ENCODE data around the gene MROH2A.

The MROH2A gene

DNA sequence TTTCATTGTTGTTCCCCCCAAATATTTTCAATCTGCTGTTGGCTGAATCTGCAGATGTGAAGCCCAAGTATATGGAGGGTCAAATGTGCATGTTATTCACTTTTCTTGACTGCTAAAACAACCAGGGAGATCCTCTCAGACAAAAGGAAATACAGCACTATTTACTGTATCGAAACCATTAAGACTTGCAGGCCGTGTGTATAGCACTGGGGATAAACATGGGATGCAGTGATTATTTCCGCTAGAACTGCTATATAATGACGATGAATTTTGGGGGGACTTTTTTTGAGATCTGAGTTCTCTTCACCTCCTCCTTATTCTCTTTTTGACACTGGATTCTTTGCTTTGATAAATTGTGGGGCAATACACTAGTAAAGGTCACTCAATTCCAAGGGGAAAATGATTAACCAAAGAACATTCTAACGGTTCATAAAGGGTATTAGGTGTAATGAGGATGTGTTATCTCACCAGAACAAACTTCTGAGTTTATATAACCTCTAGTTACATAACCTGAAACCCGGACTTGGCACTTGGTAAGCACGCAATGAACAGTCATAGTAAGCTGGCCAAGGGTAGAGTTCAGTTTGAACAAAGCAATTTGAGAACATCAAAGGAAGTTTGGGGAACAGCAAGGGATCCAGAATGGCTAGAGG, 21.6 kb upstream of the MROH2A start:
- no peak for TF ChIP-seq POLR2A (IDR thresholded peaks at IDR 0.05; ENCODE audit: low read depth, low read length)
- FAIRE-seq, result no peak
- DNase-seq (ENCODE audit: insufficient read length, low spot score), result no peak

DNA sequence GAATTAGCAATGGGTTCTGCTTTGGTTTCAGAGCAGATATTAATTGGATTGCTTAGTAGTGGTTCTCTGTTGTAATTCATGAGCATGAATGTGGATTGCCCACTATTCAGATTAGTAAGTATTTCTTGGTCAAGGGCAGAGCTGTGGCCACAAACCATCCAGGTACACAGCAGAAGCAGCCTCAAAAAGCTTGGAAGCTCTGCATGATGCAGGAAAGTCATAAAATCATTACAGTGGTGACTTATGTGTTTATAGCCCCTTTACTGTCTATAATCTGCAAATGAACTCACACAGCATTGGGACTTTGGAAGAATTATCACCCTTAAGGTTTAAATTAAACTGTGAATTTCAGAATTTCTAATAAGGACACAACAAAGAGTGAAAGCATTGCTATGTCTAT, 20.0 kb upstream of the MROH2A start:
- FAIRE-seq, result no peak
- TF ChIP-seq POLR2A (IDR thresholded peaks at IDR 0.05; ENCODE audit: low read depth, low read length), result no peak

DNA sequence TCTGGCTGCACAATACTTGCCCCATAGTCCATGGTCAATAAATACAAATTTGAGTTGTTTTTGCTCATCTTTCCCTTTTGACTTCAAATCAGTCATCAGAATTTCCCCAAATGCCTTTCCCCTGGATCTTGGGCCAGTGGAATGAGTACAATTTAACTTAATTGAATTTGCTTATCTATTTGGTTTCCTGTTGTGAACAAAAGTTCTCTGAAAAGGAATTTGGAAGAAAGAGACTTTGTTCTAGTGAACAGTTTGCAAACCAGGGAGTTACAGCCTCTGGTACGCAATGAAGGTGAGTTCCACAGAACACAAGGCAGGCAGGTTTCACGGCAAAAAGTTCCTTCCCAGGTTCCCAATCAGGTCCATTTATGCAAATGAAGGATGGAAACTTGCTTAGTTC, 19.3 kb upstream of the MROH2A start:
- no peak for DNase-seq (ENCODE audit: insufficient read length, low spot score)
- no peak for FAIRE-seq
- no peak for TF ChIP-seq POLR2A (IDR thresholded peaks at IDR 0.05; ENCODE audit: low read depth, low read length)

More for the DNA sequence above, 20.0 kb upstream of the MROH2A start:
- DNase-seq (ENCODE audit: insufficient read length, low spot score), result no peak

DNA sequence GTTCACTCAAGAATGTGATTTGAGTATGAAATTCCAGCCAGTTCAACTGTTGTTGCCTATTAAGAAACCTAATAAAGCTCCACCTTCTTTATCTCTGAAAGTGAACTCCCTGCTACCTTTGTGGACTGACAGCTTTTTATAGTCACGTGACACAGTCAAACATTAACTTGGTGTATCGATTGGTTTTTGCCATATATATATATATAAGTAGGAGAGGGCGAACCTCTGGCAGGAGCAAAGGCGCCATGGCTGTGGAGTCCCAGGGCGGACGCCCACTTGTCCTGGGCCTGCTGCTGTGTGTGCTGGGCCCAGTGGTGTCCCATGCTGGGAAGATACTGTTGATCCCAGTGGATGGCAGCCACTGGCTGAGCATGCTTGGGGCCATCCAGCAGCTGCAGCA, 18.1 kb upstream of the MROH2A start, which contains the start of gene UGT1A1:
Gene UGT1A1, plus strand, starts transcription at position 228 of the 400 bp plus-strand sequence. Its CDS starts 18 bp downstream, at position 246.
- TF ChIP-seq POLR2A (IDR thresholded peaks at IDR 0.05; ENCODE audit: low read depth, low read length), result no peak
- DNase-seq (ENCODE audit: insufficient read length, low spot score), result no peak
- no peak for FAIRE-seq

DNA sequence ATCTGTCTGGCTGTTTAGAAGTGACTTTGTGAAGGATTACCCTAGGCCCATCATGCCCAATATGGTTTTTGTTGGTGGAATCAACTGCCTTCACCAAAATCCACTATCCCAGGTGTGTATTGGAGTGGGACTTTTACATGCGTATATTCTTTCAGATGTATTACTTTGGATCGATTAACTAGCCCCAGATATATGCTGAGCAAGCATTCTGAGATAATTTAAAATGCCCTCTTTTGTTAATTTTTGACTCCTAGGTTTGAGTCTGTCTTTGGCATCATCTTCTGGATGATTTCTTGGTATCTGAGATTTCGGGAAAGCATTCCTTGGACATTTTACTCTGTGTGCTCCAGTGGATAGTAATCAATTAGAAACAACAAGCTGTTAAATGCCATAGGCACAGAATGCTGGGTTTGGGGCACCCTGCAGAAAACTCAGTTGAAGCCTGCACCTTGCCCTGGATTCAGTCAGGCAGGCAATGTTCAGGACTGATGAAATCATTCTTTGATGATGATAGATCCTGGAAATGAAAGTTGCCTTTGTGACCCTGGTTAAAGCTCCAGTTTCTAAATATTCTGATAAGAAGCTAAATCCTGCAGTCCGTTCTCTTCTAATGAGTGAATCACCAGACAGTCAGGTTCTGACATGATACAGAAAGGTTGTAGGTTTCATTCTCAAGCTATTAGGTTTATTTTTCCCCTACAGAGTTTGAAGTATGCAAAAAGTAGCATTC, 16.9 kb upstream of the MROH2A start:
- FAIRE-seq, result no peak
- no peak for DNase-seq (ENCODE audit: insufficient read length, low spot score)
- no peak for TF ChIP-seq POLR2A (IDR thresholded peaks at IDR 0.05; ENCODE audit: low read depth, low read length)

DNA sequence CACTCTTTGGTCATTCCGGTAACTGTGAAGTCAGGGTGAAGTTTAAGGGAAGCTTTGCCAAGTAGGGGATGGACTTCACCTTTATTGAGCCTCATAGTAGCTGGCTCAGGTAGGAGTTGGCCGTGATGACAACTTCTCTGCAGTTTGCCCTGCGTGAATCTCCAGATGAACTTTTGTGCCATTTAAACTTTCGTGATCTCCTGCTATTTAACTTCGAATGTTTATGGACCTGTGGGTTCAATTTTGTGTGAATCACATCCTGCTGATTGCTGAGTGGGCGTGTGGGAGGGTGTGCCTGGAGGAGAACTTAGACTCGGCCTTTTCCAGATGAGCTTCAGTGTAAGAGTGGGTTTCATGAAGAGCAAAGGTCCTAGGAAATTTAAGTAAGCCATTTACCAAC, 13.9 kb upstream of the MROH2A start:
- FAIRE-seq, result no peak
- DNase-seq (ENCODE audit: insufficient read length, low spot score), result no peak
- TF ChIP-seq POLR2A (IDR thresholded peaks at IDR 0.05; ENCODE audit: low read depth, low read length), result no peak

DNA sequence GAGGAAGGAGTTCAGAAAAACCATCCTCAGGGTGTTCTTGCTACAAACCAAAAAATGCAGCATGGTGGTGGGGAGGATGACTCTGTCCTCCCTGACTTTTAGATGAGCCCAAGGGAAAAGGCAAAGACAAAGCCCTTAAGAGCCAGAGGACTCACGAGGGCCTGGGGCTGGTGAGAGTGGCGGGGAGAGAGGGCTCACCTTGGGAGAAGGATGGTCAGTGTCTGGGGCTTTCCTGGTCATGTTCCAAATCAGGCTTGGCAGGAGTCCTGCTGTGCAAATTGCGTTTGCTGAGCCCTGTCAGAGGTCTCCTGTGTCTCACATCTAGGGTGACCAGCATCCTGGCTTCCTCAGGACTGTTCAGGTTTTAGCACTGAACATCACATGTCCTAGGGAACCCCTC, 13.4 kb upstream of the MROH2A start:
- DNase-seq (ENCODE audit: insufficient read length, low spot score), result no peak
- TF ChIP-seq POLR2A (IDR thresholded peaks at IDR 0.05; ENCODE audit: low read depth, low read length), result no peak
- FAIRE-seq, result no peak

DNA sequence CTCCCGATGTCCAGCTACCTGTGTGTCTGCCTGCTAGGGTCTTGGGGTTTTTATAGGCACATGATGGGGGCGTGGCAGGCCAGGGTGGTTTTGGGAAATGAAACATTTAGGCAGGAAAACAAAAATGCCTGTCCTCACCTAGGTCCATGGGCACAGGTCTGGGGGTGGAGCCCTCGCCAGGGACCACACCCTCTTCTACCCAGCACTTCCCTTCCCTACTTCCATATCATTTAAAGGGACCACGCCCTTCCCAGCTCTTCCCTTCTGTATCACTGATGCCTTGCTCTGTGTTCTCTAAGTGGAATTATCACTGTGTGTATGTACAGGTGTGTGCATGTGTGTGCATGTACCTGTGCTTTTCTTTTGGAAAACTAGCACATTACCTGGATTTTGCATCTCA, 11.7 kb upstream of the MROH2A start:
- DNase-seq (ENCODE audit: insufficient read length, low spot score) (no peak), FAIRE-seq (no peak)
- no peak for TF ChIP-seq POLR2A (IDR thresholded peaks at IDR 0.05; ENCODE audit: low read depth, low read length)

DNA sequence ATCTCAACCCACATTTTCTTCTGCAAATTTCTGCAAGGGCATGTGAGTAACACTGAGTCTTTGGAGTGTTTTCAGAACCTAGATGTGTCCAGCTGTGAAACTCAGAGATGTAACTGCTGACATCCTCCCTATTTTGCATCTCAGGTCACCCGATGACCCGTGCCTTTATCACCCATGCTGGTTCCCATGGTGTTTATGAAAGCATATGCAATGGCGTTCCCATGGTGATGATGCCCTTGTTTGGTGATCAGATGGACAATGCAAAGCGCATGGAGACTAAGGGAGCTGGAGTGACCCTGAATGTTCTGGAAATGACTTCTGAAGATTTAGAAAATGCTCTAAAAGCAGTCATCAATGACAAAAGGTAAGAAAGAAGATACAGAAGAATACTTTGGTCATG, 10.1 kb upstream of the MROH2A start:
- FAIRE-seq, result no peak
- TF ChIP-seq POLR2A (IDR thresholded peaks at IDR 0.05; ENCODE audit: low read depth, low read length), result no peak
- DNase-seq (ENCODE audit: insufficient read length, low spot score), result no peak

DNA sequence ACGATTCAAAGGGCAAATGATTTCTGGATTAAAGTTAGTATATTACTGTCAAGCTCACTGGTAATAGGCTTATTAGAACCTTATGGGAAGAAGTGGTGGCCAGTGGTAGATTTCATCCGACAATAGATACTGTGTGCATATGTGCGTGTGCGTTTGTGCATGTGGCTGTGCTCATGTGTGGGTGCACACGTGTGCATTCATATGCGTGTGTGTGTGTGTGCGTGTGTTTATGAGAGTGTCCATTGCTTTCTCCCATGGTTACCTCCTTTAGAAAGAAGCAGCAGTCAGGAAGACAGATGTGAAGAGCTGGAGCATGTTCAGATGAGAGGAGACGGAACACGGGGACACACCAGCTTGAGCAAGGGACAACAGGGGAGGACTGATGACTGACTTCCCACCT, 8.9 kb upstream of the MROH2A start:
- TF ChIP-seq POLR2A (IDR thresholded peaks at IDR 0.05; ENCODE audit: low read depth, low read length), result no peak
- no peak for FAIRE-seq
- no peak for DNase-seq (ENCODE audit: insufficient read length, low spot score)

DNA sequence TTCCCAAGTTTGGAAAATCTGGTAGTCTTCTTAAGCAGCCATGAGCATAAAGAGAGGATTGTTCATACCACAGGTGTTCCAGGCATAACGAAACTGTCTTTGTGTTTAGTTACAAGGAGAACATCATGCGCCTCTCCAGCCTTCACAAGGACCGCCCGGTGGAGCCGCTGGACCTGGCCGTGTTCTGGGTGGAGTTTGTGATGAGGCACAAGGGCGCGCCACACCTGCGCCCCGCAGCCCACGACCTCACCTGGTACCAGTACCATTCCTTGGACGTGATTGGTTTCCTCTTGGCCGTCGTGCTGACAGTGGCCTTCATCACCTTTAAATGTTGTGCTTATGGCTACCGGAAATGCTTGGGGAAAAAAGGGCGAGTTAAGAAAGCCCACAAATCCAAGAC, 6.0 kb upstream of the MROH2A start:
- no peak for TF ChIP-seq POLR2A (IDR thresholded peaks at IDR 0.05; ENCODE audit: low read depth, low read length)
- DNase-seq (ENCODE audit: insufficient read length, low spot score) (no peak), FAIRE-seq (no peak)

DNA sequence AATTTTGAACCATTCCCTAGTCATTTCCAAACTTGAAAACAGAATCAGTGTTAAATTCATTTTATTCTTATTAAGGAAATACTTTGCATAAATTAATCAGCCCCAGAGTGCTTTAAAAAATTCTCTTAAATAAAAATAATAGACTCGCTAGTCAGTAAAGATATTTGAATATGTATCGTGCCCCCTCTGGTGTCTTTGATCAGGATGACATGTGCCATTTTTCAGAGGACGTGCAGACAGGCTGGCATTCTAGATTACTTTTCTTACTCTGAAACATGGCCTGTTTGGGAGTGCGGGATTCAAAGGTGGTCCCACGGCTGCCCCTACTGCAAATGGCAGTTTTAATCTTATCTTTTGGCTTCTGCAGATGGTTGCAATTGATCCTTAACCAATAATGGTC, 5.5 kb upstream of the MROH2A start:
- DNase-seq (ENCODE audit: insufficient read length, low spot score), result no peak
- no peak for TF ChIP-seq POLR2A (IDR thresholded peaks at IDR 0.05; ENCODE audit: low read depth, low read length)
- FAIRE-seq, result no peak

DNA sequence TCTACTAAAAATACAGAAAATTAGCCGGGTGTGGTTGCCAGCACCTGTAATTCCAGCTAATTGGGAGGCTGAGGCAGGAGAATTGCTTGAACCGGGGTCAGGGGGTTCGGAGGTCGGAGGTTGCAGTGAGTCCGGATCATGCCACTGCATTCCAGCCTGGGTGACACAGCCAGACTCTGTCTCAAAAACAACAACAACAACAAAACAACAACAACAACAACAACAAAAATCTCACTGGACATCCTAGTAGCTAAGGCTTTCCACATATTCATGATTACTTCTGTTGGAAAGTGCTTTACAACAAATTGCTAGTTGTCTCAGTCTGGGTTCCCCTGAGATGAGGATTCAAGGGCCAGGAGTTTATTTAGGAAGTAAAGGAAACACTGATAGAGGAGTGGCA, 4.3 kb upstream of the MROH2A start:
- no peak for TF ChIP-seq POLR2A (IDR thresholded peaks at IDR 0.05; ENCODE audit: low read depth, low read length)
- no peak for FAIRE-seq
- DNase-seq (ENCODE audit: insufficient read length, low spot score), result no peak

DNA sequence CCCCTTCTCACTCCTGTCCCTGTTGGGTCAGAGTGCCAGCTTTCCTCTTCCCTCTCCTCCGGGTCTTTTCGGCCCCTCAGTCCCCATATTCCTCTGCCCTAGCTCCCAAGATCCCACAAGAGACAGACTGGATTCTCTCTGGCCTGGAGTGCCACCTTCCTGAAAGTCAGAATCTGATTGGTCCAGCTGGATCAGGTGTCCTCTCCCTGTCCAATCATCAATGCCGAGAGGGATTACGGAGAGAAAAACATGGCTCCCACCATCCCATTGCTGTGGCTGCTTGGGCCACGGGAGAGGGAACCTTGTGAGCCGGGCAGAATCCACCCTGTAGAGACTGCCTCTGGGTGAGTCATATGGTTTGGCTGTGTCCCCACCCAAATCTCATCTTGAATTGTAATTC, 2.7 kb upstream of the MROH2A start:
- FAIRE-seq (no peak), DNase-seq (ENCODE audit: insufficient read length, low spot score) (no peak)
- TF ChIP-seq POLR2A (IDR thresholded peaks at IDR 0.05; ENCODE audit: low read depth, low read length), result no peak

DNA sequence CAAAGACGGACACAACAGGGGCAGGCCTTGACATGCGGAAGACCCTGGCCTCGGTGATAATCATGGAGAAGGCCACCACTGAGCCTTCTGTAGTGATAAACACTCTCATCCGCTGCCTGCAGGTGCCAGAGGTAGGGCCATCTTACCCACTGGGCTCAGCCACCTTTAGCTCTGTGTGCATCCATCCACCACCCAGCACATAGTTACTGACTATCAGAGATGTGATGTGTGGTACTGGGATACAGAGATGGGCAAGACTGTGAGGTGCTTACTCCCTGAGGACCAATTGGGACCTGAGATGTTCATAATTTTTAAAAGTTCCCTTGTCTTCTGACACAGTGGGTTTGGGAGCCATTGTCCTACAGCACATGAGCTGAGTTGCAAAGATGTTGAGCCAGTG, 1.6 kb downstream of the MROH2A start:
- no peak for TF ChIP-seq POLR2A (IDR thresholded peaks at IDR 0.05; ENCODE audit: low read depth, low read length)
- no peak for FAIRE-seq
- DNase-seq (ENCODE audit: insufficient read length, low spot score), result no peak

Data from H54 (cell line).